GM10266 (cell line): ENCODE results near the gene FNDC5.
A peak's percentile ranks its signal among the peaks of the same experiment; 100 is the strongest.

Experiments used
- DNase-seq: peaks from one replicate; pipeline ENCODE4 v3.0.0; 2012; ENCODE audit errors: extremely low spot score
- CTCF ChIP-seq: IDR thresholded peaks from 2 replicates; pipeline ENCODE4 v1.5.1; 2012; ENCODE audit warnings: mild to moderate bottlenecking, low read depth; ENCODE audit not compliant: control insufficient read depth, insufficient read depth; ENCODE audit errors: missing control alignments

Gene FNDC5

GRCh38 chr1:32896451-32896850 is 25.7 kb upstream of the FNDC5 start:
- no peak for TF ChIP-seq CTCF
- DNase-seq = no peak

GRCh38 chr1:32895325-32896215 is 24.9 kb upstream of the FNDC5 start:
- no peak for DNase-seq
- TF ChIP-seq CTCF = no peak

- no peak for TF ChIP-seq CTCF
- no peak for DNase-seq
Observed at GRCh38 chr1:32894681-32895080, 24.0 kb upstream of the FNDC5 start.

- no peak for DNase-seq
- TF ChIP-seq CTCF = no peak
Observed at GRCh38 chr1:32894019-32894600, 23.4 kb upstream of the FNDC5 start.

GRCh38 chr1:32893198-32894018 is 22.7 kb upstream of the FNDC5 start:
- DNase-seq = no peak
- TF ChIP-seq CTCF = peak; percentile 20

- TF ChIP-seq CTCF = peak; percentile 82
- DNase-seq = peak; percentile 76
Observed at GRCh38 chr1:32892368-32893197, 21.9 kb upstream of the FNDC5 start.
